ENCODE measurements around the gene FOSB. TPM values are rescaled to one million over a fixed set of nuclear protein-coding genes. Genes with fewer than 3 reads are reported as not detected.

The FOSB gene
- polyA plus RNA-seq, 2 of the 4 experiments (the other 2 are of a cell fraction): 0.57 to 48.8 TPM

- H3K4me1 ChIP-seq: peaks cover 19% of the 10 kb centered on the region
- no peaks in the 10 kb centered on the region for H3K9me3 ChIP-seq
- no peak overlapping the region for H3K4me3 ChIP-seq
- TF ChIP-seq USF2 (IDR thresholded peaks at IDR 0.05) (peak; percentile 39; the same call in 1 of the 2 replicates), TP53 (CRISPR knock-in tag; IDR thresholded peaks at IDR 0.05) (peak; percentile 12; the same call in 1 of the 2 replicates), POLR2AphosphoS2 (conservative IDR thresholded peaks at IDR 0.05; ENCODE audit: low read length) (peak; percentile 93), MAZ (IDR thresholded peaks at IDR 0.05; ENCODE audit: borderline replicate concordance, low read depth, low read length) (no peak)
- ATAC-seq: no peak
- DNase-seq (ENCODE audit: low read depth in 1 of 2, low spot score in 1 of 2): no peak
- no peak overlapping the region for H3K4me2 ChIP-seq
- POLR2A ChIA-PET: no interaction called here
- WGBS (ENCODE audit: missing lambda C conversion rate): 74% methylated on average over 43 of the region's 44 CpGs
- no peak overlapping the region for H3K27ac ChIP-seq
- no peak for FAIRE-seq
- CTCF ChIA-PET: interaction anchor here (9.6 to 33.4 kb wide), 2 partner anchors 16 to 36 kb away, joined by 107 to 1883 read pairs; partner anchors contain the start of gene ERCC1
These were observed 5.0 kb downstream of the FOSB start for GRCh38 chr19:45472563-45473366.

GRCh38 chr19:45473367-45473681 lies 5.5 kb downstream of the FOSB start:
- Histone ChIP-seq H3K4me2 (no peak overlapping the region), H3K27ac (no peak overlapping the region), H3K4me1 (peaks cover 18% of the 10 kb centered on the region), H3K4me3 (no peak overlapping the region), H3K9me3 (no peaks in the 10 kb centered on the region)
- ChIA-PET POLR2A (no interaction called here), CTCF (interaction anchor here (9.6 to 33.4 kb wide), 2 partner anchors 16 to 37 kb away, joined by 107 to 1883 read pairs; partner anchors contain the start of gene ERCC1)
- 44% methylated on average over 5 of the region's 5 CpGs for WGBS (ENCODE audit: missing lambda C conversion rate)
- FAIRE-seq (no peak), ATAC-seq (no peak), DNase-seq (ENCODE audit: low read depth in 1 of 2, low spot score in 1 of 2) (no peak)
- no peak for TF ChIP-seq CBX2 (IDR thresholded peaks at IDR 0.05; ENCODE audit: borderline replicate concordance, low read depth)
- no peak for TF ChIP-seq FOSL2 (IDR thresholded peaks at IDR 0.05)
- TF ChIP-seq FOSL2 (CRISPR knock-in tag; IDR thresholded peaks at IDR 0.05): no peak
- no peak for TF ChIP-seq CEBPB (IDR thresholded peaks at IDR 0.05)

GRCh38 chr19:45473682-45474605 lies 6.1 kb downstream of the FOSB start:
- Histone ChIP-seq H3K4me3 (no peak overlapping the region), H3K4me1 (peaks cover 16% of the 10 kb centered on the region), H3K4me2 (no peak overlapping the region), H3K9me3 (no peaks in the 10 kb centered on the region), H3K27ac (no peak overlapping the region)
- ATAC-seq: no peak
- ChIA-PET POLR2A (no interaction called here), CTCF (interaction anchor here (1.1 to 33.4 kb wide), 3 partner anchors 10 to 37 kb away, joined by 3 to 1883 read pairs (median 107); partner anchors contain the start of gene ERCC1)
- no peak for FAIRE-seq
- WGBS (ENCODE audit: missing lambda C conversion rate): 78% methylated on average over 27 of the region's 27 CpGs
- no peak for DNase-seq (ENCODE audit: low read depth in 1 of 2, low spot score in 1 of 2)
- TF ChIP-seq ZNF302 (CRISPR knock-in tag; IDR thresholded peaks at IDR 0.05) (no peak), SREBF2 (IDR thresholded peaks at IDR 0.05) (no peak), RNF2 (IDR thresholded peaks at IDR 0.05; ENCODE audit: borderline replicate concordance, low read depth) (no peak), CHD2 (IDR thresholded peaks at IDR 0.05; ENCODE audit: low read length, partially characterized antibody) (peak; percentile 66), BCL3 (IDR thresholded peaks at IDR 0.05) (no peak), JUNB (IDR thresholded peaks at IDR 0.05) (no peak), TP53 (CRISPR knock-in tag; IDR thresholded peaks at IDR 0.05) (peak; percentile 92; the same call in 1 of the 2 replicates), SMC3 (IDR thresholded peaks at IDR 0.05) (no peak), HDAC2 (IDR thresholded peaks at IDR 0.05) (no peak), MYC (IDR thresholded peaks at IDR 0.05; ENCODE audit: borderline replicate concordance, low read length) (no peak), HOXB13 (CRISPR knock-in tag; IDR thresholded peaks at IDR 0.05; ENCODE audit: low read depth) (no peak), MAZ (IDR thresholded peaks at IDR 0.05; ENCODE audit: borderline replicate concordance, low read depth, low read length) (no peak; the same call in 1 of the 2 replicates), ZFP36 (IDR thresholded peaks at IDR 0.05; ENCODE audit: borderline replicate concordance, partially characterized antibody) (no peak), ZSCAN20 (CRISPR knock-in tag; IDR thresholded peaks at IDR 0.05) (no peak), POLR2AphosphoS2 (conservative IDR thresholded peaks at IDR 0.05; ENCODE audit: low read length) (peak; percentile 77), POLR2A (IDR thresholded peaks at IDR 0.05; ENCODE audit: low read length) (no peak), HOXB5 (CRISPR knock-in tag; IDR thresholded peaks at IDR 0.05) (no peak), E2F6 (IDR thresholded peaks at IDR 0.05; ENCODE audit: borderline replicate concordance, low read depth) (no peak), RCOR1 (IDR thresholded peaks at IDR 0.05; ENCODE audit: low read depth, low read length) (peak; percentile 4; the same call in 1 of the 2 replicates), HOXA7 (CRISPR knock-in tag; IDR thresholded peaks at IDR 0.05) (peak; percentile 95), FOSB (CRISPR knock-in tag; IDR thresholded peaks at IDR 0.05) (peak; percentile 75), HMGXB4 (CRISPR knock-in tag; IDR thresholded peaks at IDR 0.05; ENCODE audit: borderline replicate concordance) (no peak), TFCP2L1 (CRISPR knock-in tag; IDR thresholded peaks at IDR 0.05) (peak; percentile 93)
